HCT116 (cell line): ENCODE measurements around the gene KLRG1. TPM values are rescaled to one million over a fixed set of nuclear protein-coding genes. Genes with fewer than 3 reads are reported as not detected.

Source experiments
- ATAC-seq: fragments of 200-7000 bp; cut with Tn5 transposase; 2 replicates; pipeline ENCODE4 v1.9.1; 2020; ENCODE audit warnings: mild to moderate bottlenecking, moderate library complexity
- BruUV-seq: library from RNA; stranded (reverse); fragments of 400-500 nt; replicated peaks from 2 replicates; lab custom pipeline; 2021; lab: Mats Ljungman, UMichigan
- CTCF ChIA-PET: fragments of 300-600 bp; sonication (Branson Sonifier 250); formaldehyde crosslinking; loops from one replicate; lab custom pipeline; 2021; ENCODE audit warnings: antibody characterized with exemption; lab: Charles Lee
- POLR2A ChIA-PET: fragments of 300-600, 350-600 bp; sonication (Branson Sonifier 250); formaldehyde crosslinking; loops from one replicate; lab custom pipeline; 2021; ENCODE audit warnings: antibody characterized with exemption; lab: Charles Lee
- RAD21 ChIA-PET, 2 experiments: fragments of 300-600 bp; sonication (Branson Sonifier 250); formaldehyde crosslinking; loops; one replicate each; lab custom pipeline; 2023; ENCODE audit warnings: low total read pairs in 2 of 2; ENCODE audit not compliant: uncharacterized antibody in 2 of 2, unreplicated experiment in 2 of 2, low non-redundant PET in 1 of 2; lab: Charles Lee
- DNase-seq: peaks from one replicate; pipeline ENCODE4 v3.0.0-alpha.2; 2010; ENCODE audit warnings: low read depth, low spot score
- H2AFZ ChIP-seq: fragments of 200-600 bp; shearing (Covaris generic), sonication (generic); 2 replicates; pipeline ENCODE4 v1.6.1; 2017; ENCODE audit warnings: low read depth, mixed run types, mixed read lengths, antibody characterized with exemption, low read length; ENCODE audit not compliant: poor library complexity, severe bottlenecking
- H3K27ac ChIP-seq: 2 replicates; pipeline ENCODE4 v1.5.1; 2012; ENCODE audit warnings: low read depth, low read length
- H3K27me3 ChIP-seq: fragments of 200-600 bp; sonication (generic); 2 replicates; pipeline ENCODE4 v1.6.1; 2016; ENCODE audit warnings: mixed run types, low read length, mixed read lengths; ENCODE audit not compliant: insufficient read depth
- H3K36me3 ChIP-seq, 2 experiments: fragments of 200-500 bp in 1 of 2; fragments of 200-600 bp in 1 of 2; sonication (Bioruptor generic) in 1 of 2; sonication (generic) in 1 of 2; 2 replicates each; pipeline versions ENCODE4 v1.5.1 to v1.6.1; 2014 to 2016; ENCODE audit warnings: low read length in 2 of 2, inconsistent platforms in 1 of 2, mixed read lengths in 1 of 2, mixed run types in 1 of 2; ENCODE audit not compliant: insufficient read depth in 2 of 2, control insufficient read depth in 1 of 2
- H3K4me1 ChIP-seq, 2 experiments: fragments of 200-600 bp in 1 of 2; sonication (generic) in 1 of 2; 2 replicates each; pipeline versions ENCODE4 v1.5.1 to v1.6.1; 2012 to 2017; ENCODE audit warnings: low read length in 2 of 2, inconsistent platforms in 1 of 2, mild to moderate bottlenecking in 1 of 2, mixed read lengths in 1 of 2, mixed run types in 1 of 2, moderate library complexity in 1 of 2; ENCODE audit not compliant: insufficient read depth in 2 of 2, control insufficient read depth in 1 of 2
- H3K4me2 ChIP-seq: fragments of 200-600 bp; sonication (generic); 2 replicates; pipeline ENCODE4 v1.6.1; 2017; ENCODE audit warnings: mixed run types, low read length, mixed read lengths
- H3K4me3 ChIP-seq, 2 experiments: fragments of 200-600 bp in 1 of 2; sonication (generic) in 1 of 2; replicated peaks in 1 of 2; 2 replicates each; pipeline ENCODE4 v1.5.1; 2011 to 2016; ENCODE audit warnings: low read length in 2 of 2, control low read depth in 1 of 2, low read depth in 1 of 2, mild to moderate bottlenecking in 1 of 2, mixed read lengths in 1 of 2, mixed run types in 1 of 2
- H3K79me2 ChIP-seq: fragments of 200-600 bp; sonication (generic); 2 replicates; pipeline ENCODE4 v1.6.1; 2017; ENCODE audit warnings: mild to moderate bottlenecking, mixed run types, low read length, moderate library complexity, mixed read lengths; ENCODE audit not compliant: insufficient read depth
- H3K9ac ChIP-seq: fragments of 200-600 bp; sonication (generic); 2 replicates; pipeline ENCODE4 v1.6.1; 2016; ENCODE audit warnings: low read length, mixed read lengths
- H3K9me2 ChIP-seq: fragments of 200-600 bp; sonication (generic), shearing (Covaris generic); 2 replicates; pipeline ENCODE4 v1.6.1; 2017; ENCODE audit warnings: mixed run types, mild to moderate bottlenecking, moderate library complexity; ENCODE audit not compliant: insufficient read depth
- H3K9me3 ChIP-seq, 2 experiments: fragments of 200-500 bp in 1 of 2; fragments of 200-600 bp in 1 of 2; sonication (Bioruptor generic) in 1 of 2; sonication (generic) in 1 of 2; 2 replicates each; pipeline ENCODE4 v1.6.1; 2014 to 2017; ENCODE audit warnings: low read length in 2 of 2, mixed read lengths in 2 of 2, inconsistent platforms in 1 of 2, low read depth in 1 of 2, mild to moderate bottlenecking in 1 of 2, mixed run types in 1 of 2, moderate library complexity in 1 of 2; ENCODE audit not compliant: control insufficient read depth in 1 of 2, insufficient read depth in 1 of 2
- H4K20me1 ChIP-seq: fragments of 200-600 bp; sonication (generic), shearing (Covaris generic); 2 replicates; pipeline ENCODE4 v1.6.1; 2017; ENCODE audit warnings: mixed run types, mild to moderate bottlenecking, moderate library complexity; ENCODE audit not compliant: insufficient read depth
- CBX3 ChIP-seq: IDR thresholded peaks from 2 replicates; pipeline ENCODE4 v1.6.1; 2012; ENCODE audit warnings: low read depth
- CEBPB ChIP-seq: IDR thresholded peaks from 2 replicates; pipeline ENCODE4 v1.6.1; 2012; ENCODE audit warnings: low read depth
- EZH2 ChIP-seq: fragments of 200-600 bp; sonication (generic); IDR thresholded peaks from 2 replicates; pipeline ENCODE4 v1.6.1; 2017; ENCODE audit warnings: antibody characterized with exemption, mixed run types
- EZH2phosphoT487 ChIP-seq: fragments of 200-600 bp; IDR thresholded peaks from 2 replicates; pipeline ENCODE4 v1.6.1; 2018; ENCODE audit warnings: antibody characterized with exemption, borderline replicate concordance
- JUND ChIP-seq: IDR thresholded peaks from 2 replicates; pipeline ENCODE4 v1.6.1; 2012
- RAD21 ChIP-seq: IDR thresholded peaks from 2 replicates; pipeline ENCODE4 v1.6.1; 2012; ENCODE audit warnings: low read depth, mild to moderate bottlenecking
- TCF7L2 ChIP-seq: IDR thresholded peaks from 2 replicates; pipeline ENCODE4 v1.7.0; 2011; ENCODE audit warnings: borderline replicate concordance, inconsistent platforms; ENCODE audit not compliant: insufficient read depth, insufficient read length; ENCODE audit errors: extremely low read depth
- ZFX ChIP-seq: fragments of 450-650 bp; IDR thresholded peaks from 2 replicates; pipeline ENCODE4 v1.6.1; 2017
- intact Hi-C: fragments of 100-400 bp; cut with micrococcal nuclease; formaldehyde crosslinking; loops from 2 replicates; pipeline ENCODE4 v1.10.0; 2022
- total RNA-seq: library from RNA; stranded (reverse); gene quantifications from one replicate; pipeline ENCODE4 v1.2.1, GENCODE V29; 2021; ENCODE audit not compliant: unreplicated experiment
- TF ChIP-seq, protein P1 (sequence below), 3 experiments: fragments of 200-600 bp in 1 of 3; sonication (generic) in 1 of 3; IDR thresholded peaks in 2 of 3; conservative IDR thresholded peaks in 1 of 3; 2 replicates each; pipeline ENCODE4 v1.5.1; 2012 to 2017; ENCODE audit warnings: low read depth in 2 of 3, low read length in 2 of 3, antibody characterized with exemption in 1 of 3, borderline replicate concordance in 1 of 3, control low read depth in 1 of 3, mild to moderate bottlenecking in 1 of 3, mixed read lengths in 1 of 3, mixed run types in 1 of 3, moderate library complexity in 1 of 3; ENCODE audit not compliant: insufficient read depth in 1 of 3
- TF ChIP-seq, protein P2 (sequence below): IDR thresholded peaks from 2 replicates; pipeline ENCODE4 v1.6.1; 2011; ENCODE audit warnings: mild to moderate bottlenecking, low read length, moderate library complexity; ENCODE audit not compliant: insufficient replicate concordance; ENCODE audit errors: extremely low read depth
- TF ChIP-seq, protein P3 (sequence below): IDR thresholded peaks from 2 replicates; pipeline ENCODE4 v1.6.1; 2012

The KLRG1 gene
- total RNA-seq, 1 experiment from 2014 or later, result 1.5 TPM

DNA sequence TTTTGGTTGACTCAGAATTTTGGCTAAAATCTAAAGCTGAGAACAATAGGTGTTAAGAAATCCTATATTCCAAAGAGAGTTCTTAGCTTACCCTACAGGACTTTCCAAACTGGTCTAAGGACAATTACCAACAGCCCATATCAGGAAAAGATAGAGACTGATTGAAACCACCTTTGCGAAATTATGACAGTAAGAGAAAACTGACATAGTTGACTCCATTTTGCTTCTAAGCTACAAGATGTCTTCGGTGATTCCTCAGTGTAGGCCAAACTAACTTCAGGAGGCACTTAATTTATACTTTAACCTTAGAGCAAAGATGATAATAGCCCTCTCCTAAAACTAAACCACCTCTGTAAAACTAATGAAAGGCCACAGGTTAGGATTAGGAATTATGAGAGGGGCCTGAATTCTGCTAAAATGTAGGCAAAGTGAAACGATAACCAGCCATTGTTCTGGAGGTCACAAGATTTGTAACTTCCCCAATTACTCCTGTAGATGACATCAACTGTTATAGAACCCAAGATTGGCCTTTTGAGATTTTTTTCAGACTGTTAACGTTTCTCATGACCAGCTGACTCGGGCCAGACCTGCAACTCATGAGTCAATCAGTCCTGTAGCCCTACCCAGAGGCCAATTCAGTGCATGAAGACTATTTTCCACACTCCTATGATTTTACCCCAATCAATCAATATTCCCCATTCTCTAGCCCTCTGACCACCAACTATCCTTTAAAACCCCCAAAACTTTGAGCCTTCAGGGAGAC is 43.0 kb downstream of the KLRG1 start:
- intact Hi-C loops, result no loop called here
- Histone ChIP-seq H3K27me3 (no peaks in the 10 kb centered on the region), H3K9me2 (no peaks in the 10 kb centered on the region), H3K36me3 (no peaks in the 10 kb centered on the region), H3K27ac (no peak overlapping the region), H3K4me1 (no peaks in the 10 kb centered on the region), H3K4me2 (no peak overlapping the region), H4K20me1 (no peaks in the 10 kb centered on the region), H2AFZ (no peak overlapping the region), H3K4me3 (no peak overlapping the region), H3K79me2 (no peaks in the 10 kb centered on the region), H3K9me3 (no peaks in the 10 kb centered on the region), H3K9ac (no peak overlapping the region)
- POLR2A ChIA-PET, result no interaction called here
- CTCF ChIA-PET, result interaction anchor here (0.6 kb wide), 1 partner anchor 375 kb away, joined by 5 read pairs; no protein-coding TSS in a partner anchor
- RAD21 ChIA-PET, result no interaction called here
- ATAC-seq (no peak), DNase-seq (no peak)
- BruUV-seq, result no TSS peak
- no peak for TF ChIP-seq CEBPB
- TF ChIP-seq, protein P1, sequence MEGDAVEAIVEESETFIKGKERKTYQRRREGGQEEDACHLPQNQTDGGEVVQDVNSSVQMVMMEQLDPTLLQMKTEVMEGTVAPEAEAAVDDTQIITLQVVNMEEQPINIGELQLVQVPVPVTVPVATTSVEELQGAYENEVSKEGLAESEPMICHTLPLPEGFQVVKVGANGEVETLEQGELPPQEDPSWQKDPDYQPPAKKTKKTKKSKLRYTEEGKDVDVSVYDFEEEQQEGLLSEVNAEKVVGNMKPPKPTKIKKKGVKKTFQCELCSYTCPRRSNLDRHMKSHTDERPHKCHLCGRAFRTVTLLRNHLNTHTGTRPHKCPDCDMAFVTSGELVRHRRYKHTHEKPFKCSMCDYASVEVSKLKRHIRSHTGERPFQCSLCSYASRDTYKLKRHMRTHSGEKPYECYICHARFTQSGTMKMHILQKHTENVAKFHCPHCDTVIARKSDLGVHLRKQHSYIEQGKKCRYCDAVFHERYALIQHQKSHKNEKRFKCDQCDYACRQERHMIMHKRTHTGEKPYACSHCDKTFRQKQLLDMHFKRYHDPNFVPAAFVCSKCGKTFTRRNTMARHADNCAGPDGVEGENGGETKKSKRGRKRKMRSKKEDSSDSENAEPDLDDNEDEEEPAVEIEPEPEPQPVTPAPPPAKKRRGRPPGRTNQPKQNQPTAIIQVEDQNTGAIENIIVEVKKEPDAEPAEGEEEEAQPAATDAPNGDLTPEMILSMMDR (IDR thresholded peaks at IDR 0.05 in 2 of 3, conservative IDR thresholded peaks at IDR 0.05 in 1 of 3; ENCODE audit: borderline replicate concordance in 1 of 3, insufficient read depth in 1 of 3, low read depth in 2 of 3, low read length in 2 of 3), result no peak
- no peak for TF ChIP-seq EZH2phosphoT487
- TF ChIP-seq ZFX, result no peak
- TF ChIP-seq TCF7L2, result no peak
- TF ChIP-seq, protein P2, sequence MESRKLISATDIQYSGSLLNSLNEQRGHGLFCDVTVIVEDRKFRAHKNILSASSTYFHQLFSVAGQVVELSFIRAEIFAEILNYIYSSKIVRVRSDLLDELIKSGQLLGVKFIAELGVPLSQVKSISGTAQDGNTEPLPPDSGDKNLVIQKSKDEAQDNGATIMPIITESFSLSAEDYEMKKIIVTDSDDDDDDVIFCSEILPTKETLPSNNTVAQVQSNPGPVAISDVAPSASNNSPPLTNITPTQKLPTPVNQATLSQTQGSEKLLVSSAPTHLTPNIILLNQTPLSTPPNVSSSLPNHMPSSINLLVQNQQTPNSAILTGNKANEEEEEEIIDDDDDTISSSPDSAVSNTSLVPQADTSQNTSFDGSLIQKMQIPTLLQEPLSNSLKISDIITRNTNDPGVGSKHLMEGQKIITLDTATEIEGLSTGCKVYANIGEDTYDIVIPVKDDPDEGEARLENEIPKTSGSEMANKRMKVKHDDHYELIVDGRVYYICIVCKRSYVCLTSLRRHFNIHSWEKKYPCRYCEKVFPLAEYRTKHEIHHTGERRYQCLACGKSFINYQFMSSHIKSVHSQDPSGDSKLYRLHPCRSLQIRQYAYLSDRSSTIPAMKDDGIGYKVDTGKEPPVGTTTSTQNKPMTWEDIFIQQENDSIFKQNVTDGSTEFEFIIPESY, result no peak
- no peak for TF ChIP-seq JUND
- TF ChIP-seq EZH2, result no peak
- no peak for TF ChIP-seq CBX3
- TF ChIP-seq, protein P3, sequence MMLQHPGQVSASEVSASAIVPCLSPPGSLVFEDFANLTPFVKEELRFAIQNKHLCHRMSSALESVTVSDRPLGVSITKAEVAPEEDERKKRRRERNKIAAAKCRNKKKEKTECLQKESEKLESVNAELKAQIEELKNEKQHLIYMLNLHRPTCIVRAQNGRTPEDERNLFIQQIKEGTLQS, result no peak
- TF ChIP-seq RAD21, result no peak
- TF ChIP-seq, all 23 proteins: peak for 0
